ENCODE data around the gene ZNF195.
A peak's percentile ranks its signal among the peaks of the same experiment; 100 is the strongest.
"Not testable (repeated sequence)": the region's sequence is repeated elsewhere in the genome, so short reads cannot be mapped to it uniquely, and the experiment has no call there.

ZNF195 gene

GRCh38 chr11:3346587-3346986 is 32.4 kb downstream of the ZNF195 start:
- DNase-seq: no peak

GRCh38 chr11:3345736-3346135 is 33.2 kb downstream of the ZNF195 start:
- no peak for DNase-seq

- no peak for DNase-seq
Observed at GRCh38 chr11:3344327-3345174, 34.4 kb downstream of the ZNF195 start.

- no peak for DNase-seq
Observed at GRCh38 chr11:3342709-3343108, 36.2 kb downstream of the ZNF195 start.

- DNase-seq: peak; percentile 85
Observed at GRCh38 chr11:3341298-3341697, 37.6 kb downstream of the ZNF195 start.

GRCh38 chr11:3340025-3340424 is 38.9 kb downstream of the ZNF195 start:
- no peak for DNase-seq

- DNase-seq: no peak
Observed at GRCh38 chr11:3339340-3339624, 39.7 kb downstream of the ZNF195 start.

GRCh38 chr11:3338569-3339339 is 40.2 kb downstream of the ZNF195 start:
- DNase-seq: no peak

- not testable (repeated sequence) for DNase-seq
Observed at GRCh38 chr11:3336420-3336819, 42.5 kb downstream of the ZNF195 start.

GRCh38 chr11:3333157-3333556 is 45.8 kb downstream of the ZNF195 start:
- not testable (repeated sequence) for DNase-seq

- not testable (repeated sequence) for DNase-seq
Observed at GRCh38 chr11:3331078-3331477, 47.9 kb downstream of the ZNF195 start.

GRCh38 chr11:3330064-3330463 is 48.9 kb downstream of the ZNF195 start:
- not testable (repeated sequence) for DNase-seq

- DNase-seq: not testable (repeated sequence)
Observed at GRCh38 chr11:3328503-3328902, 50.4 kb downstream of the ZNF195 start.

- not testable (repeated sequence) for DNase-seq
Observed at GRCh38 chr11:3326450-3326849, 52.5 kb downstream of the ZNF195 start.

- DNase-seq: not testable (repeated sequence)
Observed at GRCh38 chr11:3324724-3325123, 54.2 kb downstream of the ZNF195 start.
